ENCODE measurements around the gene ADAMTS18.

DNA sequence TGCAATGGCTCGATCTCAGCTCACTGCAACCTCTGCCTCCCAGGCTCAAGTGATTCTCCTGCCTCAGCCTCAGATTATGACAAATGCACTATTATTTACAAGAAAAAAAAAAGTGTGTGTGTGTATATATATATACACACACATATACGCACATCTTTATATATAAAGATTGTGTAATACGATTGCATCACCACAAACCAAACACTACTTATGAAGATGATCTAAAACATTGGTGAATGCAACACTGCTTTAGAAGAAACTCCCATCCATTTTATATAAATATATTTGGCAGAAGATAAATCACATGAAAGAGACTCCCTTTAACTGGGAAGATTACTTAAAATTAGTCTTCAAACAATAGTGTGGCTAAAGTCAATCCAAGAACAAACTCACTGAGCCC is 138.9 kb downstream of the ADAMTS18 start:
- TF ChIP-seq, protein P1, sequence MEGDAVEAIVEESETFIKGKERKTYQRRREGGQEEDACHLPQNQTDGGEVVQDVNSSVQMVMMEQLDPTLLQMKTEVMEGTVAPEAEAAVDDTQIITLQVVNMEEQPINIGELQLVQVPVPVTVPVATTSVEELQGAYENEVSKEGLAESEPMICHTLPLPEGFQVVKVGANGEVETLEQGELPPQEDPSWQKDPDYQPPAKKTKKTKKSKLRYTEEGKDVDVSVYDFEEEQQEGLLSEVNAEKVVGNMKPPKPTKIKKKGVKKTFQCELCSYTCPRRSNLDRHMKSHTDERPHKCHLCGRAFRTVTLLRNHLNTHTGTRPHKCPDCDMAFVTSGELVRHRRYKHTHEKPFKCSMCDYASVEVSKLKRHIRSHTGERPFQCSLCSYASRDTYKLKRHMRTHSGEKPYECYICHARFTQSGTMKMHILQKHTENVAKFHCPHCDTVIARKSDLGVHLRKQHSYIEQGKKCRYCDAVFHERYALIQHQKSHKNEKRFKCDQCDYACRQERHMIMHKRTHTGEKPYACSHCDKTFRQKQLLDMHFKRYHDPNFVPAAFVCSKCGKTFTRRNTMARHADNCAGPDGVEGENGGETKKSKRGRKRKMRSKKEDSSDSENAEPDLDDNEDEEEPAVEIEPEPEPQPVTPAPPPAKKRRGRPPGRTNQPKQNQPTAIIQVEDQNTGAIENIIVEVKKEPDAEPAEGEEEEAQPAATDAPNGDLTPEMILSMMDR (IDR thresholded peaks at IDR 0.05), result no peak
- no peak for TF ChIP-seq POLR2A (IDR thresholded peaks at IDR 0.05)

All from body of pancreas (tissue), 4 donors.